Central memory CD8-positive, alpha-beta T cell (primary cell): ENCODE results near the gene CDH8.

Experiments
- ATAC-seq: fragments of 150-1000 bp; cut with Tn5 transposase; replicated peaks from 2 replicates; pipeline ENCODE4 v1.10.0; 2022; ENCODE audit warnings: mild to moderate bottlenecking, moderate FRiP score, moderate number of reproducible peaks; ENCODE audit not compliant: poor library complexity, severe bottlenecking; ENCODE audit errors: extremely low read depth
- DNase-seq, 2 donors: peaks; one replicate each; pipeline ENCODE4 v3.0.0; 2021; ENCODE audit warnings: low spot score in 2 of 2
- H3K27ac Mint-ChIP-seq: one replicate; pipeline ENCODE4 v1.8.0; 2022; ENCODE audit warnings: low read depth, mild to moderate bottlenecking, moderate library complexity, mixed read lengths
- H3K27me3 Mint-ChIP-seq: one replicate; pipeline ENCODE4 v1.8.0; 2022; ENCODE audit warnings: mixed read lengths
- H3K36me3 Mint-ChIP-seq: one replicate; pipeline ENCODE4 v1.8.0; 2022; ENCODE audit warnings: mild to moderate bottlenecking, moderate library complexity, mixed read lengths; ENCODE audit not compliant: insufficient read depth
- H3K4me1 Mint-ChIP-seq: one replicate; pipeline ENCODE4 v1.8.0; 2022; ENCODE audit warnings: mixed read lengths
- H3K4me3 Mint-ChIP-seq: one replicate; pipeline ENCODE4 v1.8.0; 2022; ENCODE audit warnings: mild to moderate bottlenecking, moderate library complexity, mixed read lengths
- H3K9me3 Mint-ChIP-seq: one replicate; pipeline ENCODE4 v1.8.0; 2022; ENCODE audit warnings: mixed read lengths

CDH8 gene

GRCh38 chr16:61678182-61678581 lies 358.1 kb downstream of the CDH8 start:
- DNase-seq, result no peak
- ATAC-seq, result no peak
- Mint-ChIP-seq H3K4me1 (no peaks in the 10 kb centered on the region), H3K9me3 (peaks cover 36% of the 10 kb centered on the region), H3K27ac (no peak overlapping the region), H3K36me3 (no peaks in the 10 kb centered on the region), H3K4me3 (no peak overlapping the region), H3K27me3 (no peaks in the 10 kb centered on the region)

- no peaks in the 10 kb centered on the region for H3K27me3 Mint-ChIP-seq
- DNase-seq (no peak), ATAC-seq (no peak)
- no peaks in the 10 kb centered on the region for H3K4me1 Mint-ChIP-seq
- no peak overlapping the region for H3K27ac Mint-ChIP-seq
- no peaks in the 10 kb centered on the region for H3K36me3 Mint-ChIP-seq
- H3K4me3 Mint-ChIP-seq, result no peak overlapping the region
- H3K9me3 Mint-ChIP-seq, result peaks cover 36% of the 10 kb centered on the region
Observed at GRCh38 chr16:61677776-61678175, 358.5 kb downstream of the CDH8 start.

DNA sequence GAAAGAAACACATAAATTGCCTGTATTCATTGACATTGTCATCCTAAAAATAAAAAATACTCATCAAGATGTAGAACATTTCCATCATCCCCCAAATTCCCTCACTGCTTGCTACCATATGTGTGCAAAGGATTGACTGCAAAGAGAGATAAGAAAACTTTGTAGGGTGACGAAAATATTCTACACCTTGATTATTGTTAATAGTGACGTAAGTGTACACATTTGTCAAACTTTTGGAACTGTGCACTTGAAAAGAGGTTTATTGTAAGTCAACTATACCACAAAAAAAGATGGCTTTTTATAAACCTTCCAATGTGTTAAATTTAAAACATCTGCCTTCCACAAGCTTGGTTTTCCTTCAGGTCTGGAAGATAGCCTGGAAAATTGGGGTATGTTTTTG lies 359.5 kb downstream of the CDH8 start:
- H3K9me3 Mint-ChIP-seq, result peaks cover 36% of the 10 kb centered on the region

DNA sequence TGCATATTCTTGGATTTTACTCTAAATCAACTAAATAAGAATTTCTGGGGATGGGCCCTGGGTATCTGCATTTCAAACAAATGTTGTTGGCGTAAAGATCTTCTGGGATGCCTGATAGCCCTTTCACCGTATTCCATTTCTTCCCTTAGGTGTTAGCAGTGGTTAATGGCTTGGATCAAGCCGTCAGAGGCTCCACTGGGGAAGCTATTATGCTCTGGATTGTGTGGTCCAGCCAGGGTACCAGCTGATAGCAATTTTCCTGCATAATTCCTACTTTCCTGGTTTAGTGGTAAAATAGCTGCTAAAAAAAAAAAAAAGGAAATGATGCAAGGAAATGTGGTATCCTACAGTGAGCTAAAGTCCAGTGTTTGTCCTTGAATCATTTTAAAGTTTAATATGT lies 365.1 kb downstream of the CDH8 start:
- Mint-ChIP-seq H3K27ac (no peak overlapping the region), H3K4me1 (no peaks in the 10 kb centered on the region), H3K4me3 (no peak overlapping the region)

More for the DNA sequence above, 359.5 kb downstream of the CDH8 start:
- Mint-ChIP-seq H3K4me3 (no peak overlapping the region), H3K27me3 (no peaks in the 10 kb centered on the region), H3K36me3 (no peaks in the 10 kb centered on the region), H3K27ac (no peak overlapping the region), H3K4me1 (no peaks in the 10 kb centered on the region)
- DNase-seq (no peak), ATAC-seq (no peak)

DNA sequence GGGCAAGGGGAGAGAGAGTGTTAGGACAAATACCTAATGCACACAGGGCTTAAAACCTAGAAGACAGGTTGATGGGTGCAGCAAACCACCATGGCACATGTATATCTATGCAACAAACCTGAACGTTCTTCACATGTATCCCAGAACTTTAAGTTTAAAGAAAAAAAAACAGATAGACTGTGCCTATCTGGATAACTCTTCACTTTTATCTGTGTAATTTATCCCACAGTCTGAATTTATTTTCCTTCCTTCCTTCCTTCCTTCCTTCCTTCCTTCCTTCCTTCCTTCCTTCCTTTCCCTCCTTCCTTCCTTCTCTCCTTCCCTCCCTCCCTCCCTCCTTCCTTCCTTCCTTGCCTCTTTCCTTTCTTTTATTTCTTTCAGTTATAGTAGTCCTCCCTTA lies 370.7 kb downstream of the CDH8 start:
- Mint-ChIP-seq H3K36me3 (no peaks in the 10 kb centered on the region), H3K4me1 (no peaks in the 10 kb centered on the region), H3K4me3 (no peak overlapping the region)

More for the DNA sequence above, 365.1 kb downstream of the CDH8 start:
- H3K9me3 Mint-ChIP-seq, result peaks cover 22% of the 10 kb centered on the region
- H3K36me3 Mint-ChIP-seq, result no peaks in the 10 kb centered on the region
- no peaks in the 10 kb centered on the region for H3K27me3 Mint-ChIP-seq
- ATAC-seq, result no peak
- DNase-seq, result no peak

DNA sequence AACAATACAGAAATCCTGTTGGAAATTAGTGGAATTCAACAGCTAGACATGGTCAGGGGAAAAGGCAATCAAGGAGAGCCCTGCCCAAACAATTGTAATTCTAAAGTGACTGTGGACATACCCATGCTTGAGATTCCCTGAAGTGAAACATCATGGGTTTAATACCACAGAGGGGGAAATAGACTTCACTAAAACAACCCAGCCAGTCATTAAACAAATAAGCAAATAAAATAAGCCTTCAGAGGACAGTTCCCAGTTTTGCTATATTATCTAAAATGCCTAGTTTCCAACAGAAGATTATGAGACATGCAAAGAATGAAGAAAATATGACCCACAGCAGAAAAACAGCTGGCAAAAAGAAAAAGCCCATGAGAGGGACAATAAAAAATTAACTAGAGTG lies 376.3 kb downstream of the CDH8 start:
- DNase-seq, result no peak
- Mint-ChIP-seq H3K27me3 (no peaks in the 10 kb centered on the region), H3K36me3 (no peaks in the 10 kb centered on the region), H3K9me3 (peaks cover 18% of the 10 kb centered on the region), H3K4me1 (no peaks in the 10 kb centered on the region), H3K4me3 (no peak overlapping the region), H3K27ac (no peak overlapping the region)
- ATAC-seq, result no peak

More for the DNA sequence above, 370.7 kb downstream of the CDH8 start:
- ATAC-seq, result no peak
- H3K27me3 Mint-ChIP-seq, result no peaks in the 10 kb centered on the region
- H3K27ac Mint-ChIP-seq, result no peak overlapping the region
- H3K9me3 Mint-ChIP-seq, result peaks cover 18% of the 10 kb centered on the region
- DNase-seq, result no peak

DNA sequence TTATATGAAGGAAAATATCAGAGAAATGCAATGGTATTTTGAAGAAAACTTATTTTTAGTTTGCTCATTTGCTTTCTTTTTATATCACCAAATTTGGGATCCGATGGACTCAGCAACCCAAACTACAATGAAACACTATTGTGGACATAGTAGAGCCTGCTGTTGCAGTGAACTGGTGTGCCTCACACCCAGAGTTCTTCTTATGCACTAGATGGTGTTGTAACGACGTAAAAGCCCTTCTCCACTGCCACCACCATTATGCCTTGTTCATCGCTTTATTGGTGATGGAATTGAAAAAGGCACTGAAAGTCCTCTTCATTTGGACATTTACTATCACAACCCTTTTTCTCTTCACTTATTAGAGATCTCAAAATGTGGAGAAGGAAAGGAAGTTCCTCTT lies 381.3 kb downstream of the CDH8 start:
- Mint-ChIP-seq H3K4me1 (no peaks in the 10 kb centered on the region), H3K27me3 (no peaks in the 10 kb centered on the region), H3K27ac (no peak overlapping the region), H3K4me3 (no peak overlapping the region), H3K36me3 (no peaks in the 10 kb centered on the region), H3K9me3 (peaks cover 20% of the 10 kb centered on the region)
- ATAC-seq, result no peak
- no peak for DNase-seq

GRCh38 chr16:61653544-61653943 lies 382.7 kb downstream of the CDH8 start:
- H3K27me3 Mint-ChIP-seq, result no peaks in the 10 kb centered on the region
- no peak for ATAC-seq
- no peaks in the 10 kb centered on the region for H3K36me3 Mint-ChIP-seq

DNA sequence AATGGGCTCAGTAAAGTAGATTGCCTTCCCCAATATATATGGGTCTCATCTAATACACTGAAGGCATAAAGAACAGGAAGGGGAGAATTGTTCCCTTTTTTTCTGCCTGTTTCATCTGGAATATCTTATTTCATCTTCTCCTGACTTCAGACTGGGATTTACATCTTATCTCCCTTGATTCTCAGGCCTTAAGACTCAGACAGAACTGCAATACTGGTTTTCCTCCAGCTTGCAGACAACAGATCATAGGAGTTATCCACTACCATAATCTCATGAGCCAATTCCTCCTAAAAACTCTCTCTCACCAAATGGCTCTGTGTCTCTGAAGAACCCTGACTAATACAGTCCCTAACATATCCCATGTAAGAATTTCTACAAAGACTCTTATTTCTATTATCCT lies 390.7 kb downstream of the CDH8 start:
- Mint-ChIP-seq H3K4me1 (no peaks in the 10 kb centered on the region), H3K4me3 (no peak overlapping the region), H3K9me3 (peaks cover 24% of the 10 kb centered on the region), H3K27me3 (no peaks in the 10 kb centered on the region), H3K27ac (no peak overlapping the region), H3K36me3 (no peaks in the 10 kb centered on the region)
- DNase-seq (no peak), ATAC-seq (no peak)

More at GRCh38 chr16:61653544-61653943, 382.7 kb downstream of the CDH8 start:
- no peak overlapping the region for H3K4me3 Mint-ChIP-seq
- no peak for DNase-seq
- peaks cover 25% of the 10 kb centered on the region for H3K9me3 Mint-ChIP-seq
- no peak overlapping the region for H3K27ac Mint-ChIP-seq
- no peaks in the 10 kb centered on the region for H3K4me1 Mint-ChIP-seq

GRCh38 chr16:61644736-61645135 lies 391.5 kb downstream of the CDH8 start:
- Mint-ChIP-seq H3K4me3 (no peak overlapping the region), H3K4me1 (no peaks in the 10 kb centered on the region), H3K27me3 (no peaks in the 10 kb centered on the region), H3K36me3 (no peaks in the 10 kb centered on the region), H3K27ac (no peak overlapping the region), H3K9me3 (peaks cover 19% of the 10 kb centered on the region)
- ATAC-seq (no peak), DNase-seq (no peak)

DNA sequence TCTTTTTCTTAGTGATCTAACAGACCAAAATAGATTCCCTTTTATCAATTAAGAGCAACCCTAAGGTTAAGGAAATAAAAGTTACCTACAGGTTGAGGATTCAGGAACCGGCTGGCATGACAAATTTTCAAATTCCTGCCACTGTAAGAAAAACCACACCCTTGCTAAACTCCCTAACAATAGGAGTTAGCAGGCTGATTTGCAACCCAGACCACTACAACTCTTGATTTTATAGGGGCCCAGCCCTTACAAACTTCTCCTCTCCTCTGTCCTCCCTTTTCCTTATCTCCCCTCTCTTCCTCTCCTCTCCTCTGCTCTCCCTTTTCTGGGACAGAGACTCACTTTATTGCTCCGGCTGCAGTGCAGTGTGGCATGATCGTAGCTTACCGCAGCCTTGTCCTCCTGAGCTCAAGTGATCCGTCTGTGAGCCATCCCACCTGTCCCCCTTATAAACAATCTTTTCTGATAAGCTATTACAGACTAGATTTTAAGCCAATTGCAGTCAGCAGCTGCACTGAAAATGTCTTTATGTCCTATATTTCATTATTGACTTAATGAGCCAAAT lies 418.9 kb downstream of the CDH8 start:
- ATAC-seq, result no peak
- H3K36me3 Mint-ChIP-seq, result no peaks in the 10 kb centered on the region

GRCh38 chr16:61616088-61616487 lies 420.1 kb downstream of the CDH8 start:
- no peak overlapping the region for H3K4me3 Mint-ChIP-seq
- DNase-seq, result no peak
- H3K9me3 Mint-ChIP-seq, result peaks cover 22% of the 10 kb centered on the region
- no peaks in the 10 kb centered on the region for H3K4me1 Mint-ChIP-seq
- no peaks in the 10 kb centered on the region for H3K27me3 Mint-ChIP-seq
- no peak overlapping the region for H3K27ac Mint-ChIP-seq
- H3K36me3 Mint-ChIP-seq, result no peaks in the 10 kb centered on the region
- ATAC-seq, result no peak

More for the DNA sequence above, 418.9 kb downstream of the CDH8 start:
- DNase-seq, result no peak
- peaks cover 19% of the 10 kb centered on the region for H3K9me3 Mint-ChIP-seq
- H3K4me3 Mint-ChIP-seq, result no peak overlapping the region
- no peaks in the 10 kb centered on the region for H3K27me3 Mint-ChIP-seq
- H3K4me1 Mint-ChIP-seq, result no peaks in the 10 kb centered on the region
- no peak overlapping the region for H3K27ac Mint-ChIP-seq

DNA sequence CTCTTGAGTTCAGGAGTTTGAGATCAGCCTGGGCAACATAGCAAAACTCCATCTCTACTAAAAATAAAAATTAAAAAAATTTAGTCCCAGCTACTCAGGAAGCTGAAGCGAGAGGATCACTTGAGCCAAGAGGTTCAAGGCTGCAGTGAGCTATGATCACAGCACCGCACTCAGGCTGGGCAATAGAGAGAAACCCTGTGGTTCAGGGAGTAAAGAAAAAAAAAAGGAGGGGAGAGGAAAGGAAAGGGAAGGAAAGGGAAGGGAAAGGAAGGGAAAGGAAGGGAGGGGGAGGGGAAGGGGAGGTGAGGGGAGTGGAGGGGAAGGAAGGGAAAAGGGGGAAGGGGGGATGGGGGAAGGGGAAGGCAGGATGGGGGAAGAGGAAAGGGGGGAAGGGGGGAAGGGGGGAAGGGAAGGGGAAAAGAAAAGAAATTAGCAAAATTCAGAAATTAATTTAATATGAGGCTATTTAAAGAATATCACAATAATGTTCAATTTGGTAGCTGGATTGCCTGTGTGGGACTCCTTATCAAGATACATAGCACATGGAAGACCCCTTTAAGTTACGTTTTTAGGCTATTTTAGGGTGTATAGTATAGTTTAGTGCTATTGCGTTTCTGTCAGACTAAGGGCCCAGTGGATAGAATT lies 424.3 kb downstream of the CDH8 start:
- Mint-ChIP-seq H3K9me3 (peaks cover 14% of the 10 kb centered on the region), H3K36me3 (peaks cover 2% of the 10 kb centered on the region), H3K27me3 (no peaks in the 10 kb centered on the region), H3K4me3 (no peak overlapping the region), H3K4me1 (no peaks in the 10 kb centered on the region), H3K27ac (no peak overlapping the region)
- no peak for ATAC-seq
- DNase-seq, result no peak
